Glomerular visceral epithelial cell (primary cell): ENCODE results near the gene ETV7.

ENCODE experiments used
- DNase-seq: peaks from one replicate; pipeline ENCODE4 v3.0.0-alpha.2; 2016; ENCODE audit errors: extremely low spot score

The ETV7 gene

DNA sequence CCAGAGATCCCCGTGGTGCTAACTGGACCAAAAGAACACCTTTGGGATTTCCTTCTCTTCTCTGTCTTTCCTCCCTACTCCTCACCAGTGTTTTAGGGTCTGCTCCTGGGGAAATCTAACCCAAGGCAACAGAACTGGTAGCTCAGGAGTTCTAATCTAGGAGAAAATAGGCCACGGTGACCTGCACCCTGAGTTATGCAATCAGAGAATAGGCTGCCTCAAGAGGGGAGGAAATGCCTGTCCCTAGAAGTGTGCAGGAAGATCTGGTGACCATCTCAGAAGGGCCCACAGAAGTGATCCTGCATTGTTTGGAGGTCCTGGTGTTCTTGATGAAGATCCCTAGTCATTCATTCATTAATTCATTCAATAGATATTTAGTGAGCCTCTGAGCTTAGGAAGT lies 3.4 kb downstream of the ETV7 start:
- DNase-seq = no peak

DNA sequence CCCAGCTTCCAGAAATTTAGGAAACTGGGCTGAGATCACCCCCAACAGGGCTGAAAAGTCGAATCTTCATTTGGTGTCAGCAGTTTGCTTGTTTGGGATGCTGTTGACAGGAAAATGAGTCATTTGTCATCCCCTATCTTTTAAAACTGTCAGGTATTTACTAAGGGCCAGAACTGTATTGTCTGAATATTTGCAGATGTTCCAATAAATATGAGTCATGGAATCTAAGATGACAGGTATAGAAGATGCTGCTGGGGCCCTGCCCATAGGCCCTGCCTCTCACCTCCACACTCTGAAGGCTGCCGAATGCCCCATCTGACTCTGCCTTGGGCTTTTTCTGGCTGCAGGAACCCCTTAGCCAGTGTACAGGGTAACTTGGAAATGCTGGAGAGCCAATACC lies 3.9 kb downstream of the ETV7 start:
- DNase-seq = no peak

GRCh38 chr6:36382976-36383375 lies 4.5 kb downstream of the ETV7 start:
- no peak for DNase-seq

DNA sequence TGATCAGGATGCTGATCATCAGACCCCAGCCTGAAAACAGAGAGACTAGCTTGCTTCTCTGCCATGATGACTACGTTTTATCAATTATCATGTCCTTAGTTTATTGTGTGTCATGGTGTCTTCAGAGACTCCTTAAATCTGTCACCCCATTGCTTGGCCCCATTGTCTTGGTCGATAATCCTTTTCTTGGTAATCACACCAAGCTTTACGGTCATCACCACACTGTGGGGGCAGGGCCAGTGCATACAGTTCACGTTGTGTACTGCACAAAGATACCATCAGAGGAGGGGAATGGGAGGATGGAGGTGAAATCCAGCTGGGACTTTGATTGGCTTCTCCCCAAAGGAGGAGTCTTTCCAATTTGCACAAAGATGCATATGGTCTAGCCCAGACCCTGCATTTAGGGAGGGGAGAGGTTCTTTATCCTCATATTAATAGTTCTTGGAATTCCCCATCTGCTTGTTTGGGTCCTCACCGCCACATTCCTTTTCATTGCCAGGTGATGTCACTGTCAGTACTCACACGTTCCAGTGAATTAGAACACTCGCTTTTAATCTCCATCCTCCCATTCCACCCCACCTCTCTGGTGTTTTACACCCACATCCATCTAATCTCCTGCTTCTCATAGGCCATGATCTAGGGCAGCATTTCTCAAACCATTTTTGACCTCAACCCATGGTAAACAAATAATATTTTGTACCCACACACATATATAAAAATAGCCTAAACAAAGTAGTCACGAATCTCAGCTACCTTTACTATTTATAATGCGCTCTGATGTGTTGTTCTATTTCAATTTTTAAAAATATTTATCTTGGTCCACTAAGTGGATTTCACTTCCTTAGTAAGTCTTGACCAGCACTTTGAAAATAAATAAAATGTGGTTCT lies 5.7 kb downstream of the ETV7 start:
- DNase-seq = peak; percentile 40

- DNase-seq = no peak
These were observed 7.3 kb downstream of the ETV7 start for GRCh38 chr6:36380166-36380565.

GRCh38 chr6:36378936-36379335 lies 8.5 kb downstream of the ETV7 start:
- DNase-seq = no peak

- no peak for DNase-seq
These were observed 9.1 kb downstream of the ETV7 start for GRCh38 chr6:36378243-36378920.

- DNase-seq = no peak
These were observed 9.9 kb downstream of the ETV7 start for GRCh38 chr6:36377594-36377993.

GRCh38 chr6:36376742-36377141 lies 10.7 kb downstream of the ETV7 start:
- DNase-seq = no peak

DNA sequence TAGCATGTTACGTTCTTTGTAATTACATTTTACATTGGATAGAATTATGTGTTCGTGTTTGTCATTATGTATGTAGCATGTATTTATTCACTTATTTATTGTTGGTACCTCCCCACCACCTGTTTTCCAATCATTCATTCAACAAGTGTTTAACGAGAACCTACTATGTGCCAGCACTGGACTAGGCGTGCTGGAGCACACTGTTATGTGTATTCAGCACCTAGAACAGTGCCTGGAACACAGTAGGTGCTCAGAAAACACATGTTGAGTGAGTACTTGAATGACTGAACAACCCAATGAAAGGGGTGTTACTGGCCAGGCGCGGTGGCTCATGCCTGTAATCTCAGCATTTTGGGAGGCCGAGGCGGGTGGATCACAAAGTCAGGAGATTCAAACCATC lies 11.3 kb downstream of the ETV7 start:
- DNase-seq = no peak

DNA sequence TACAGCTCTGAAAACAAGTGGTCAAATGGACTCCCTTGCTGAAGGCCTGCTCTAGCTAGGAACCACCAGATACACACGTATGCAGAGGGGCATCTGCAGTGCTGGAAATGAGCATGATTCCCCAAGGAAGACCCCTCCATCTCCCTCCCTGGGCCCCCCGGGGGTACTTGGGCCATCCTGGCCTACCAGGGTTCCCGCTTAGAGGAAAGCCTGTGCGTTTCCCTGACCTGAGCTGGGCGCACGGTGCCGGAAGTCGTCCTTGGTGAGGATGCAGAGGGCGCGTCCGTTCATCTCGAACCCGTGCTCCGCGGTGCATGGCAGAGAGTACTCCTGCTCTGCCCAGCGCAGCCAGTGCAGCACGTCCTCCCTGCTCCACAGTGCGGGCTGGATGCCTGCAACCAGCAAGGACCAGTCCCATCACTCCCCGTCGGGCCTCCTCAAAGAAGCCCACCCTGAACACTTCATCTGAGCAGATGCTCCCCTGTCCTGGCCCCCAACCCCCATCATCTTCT lies 11.8 kb downstream of the ETV7 start:
- no peak for DNase-seq

GRCh38 chr6:36374972-36375371 lies 12.5 kb downstream of the ETV7 start:
- DNase-seq = no peak

- DNase-seq = no peak
These were observed 13.3 kb downstream of the ETV7 start for GRCh38 chr6:36374194-36374593.

GRCh38 chr6:36373368-36374019 lies 14.0 kb downstream of the ETV7 start:
- DNase-seq = no peak

- DNase-seq = no peak
These were observed 15.4 kb downstream of the ETV7 start for GRCh38 chr6:36372088-36372487.

DNA sequence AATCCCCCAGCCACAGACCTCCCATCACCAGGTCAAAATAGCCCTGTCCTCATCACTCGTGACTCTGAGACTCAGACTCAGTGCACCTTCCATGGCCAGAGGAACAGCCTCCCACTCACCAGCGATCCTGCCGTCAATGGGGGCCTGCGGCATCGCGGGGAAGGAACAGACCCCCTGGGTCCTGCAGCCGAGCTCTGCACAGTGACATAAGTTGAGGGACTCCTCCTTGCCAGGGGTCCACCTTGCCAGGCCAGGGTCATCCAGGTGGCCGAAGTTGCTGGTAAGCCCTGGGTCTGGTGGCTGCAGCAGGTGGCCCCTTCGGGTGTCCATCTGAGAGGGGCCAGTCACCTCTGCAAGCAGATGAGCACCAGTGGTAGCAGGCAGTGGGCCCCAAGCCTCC lies 16.3 kb downstream of the ETV7 start:
- DNase-seq = no peak

DNA sequence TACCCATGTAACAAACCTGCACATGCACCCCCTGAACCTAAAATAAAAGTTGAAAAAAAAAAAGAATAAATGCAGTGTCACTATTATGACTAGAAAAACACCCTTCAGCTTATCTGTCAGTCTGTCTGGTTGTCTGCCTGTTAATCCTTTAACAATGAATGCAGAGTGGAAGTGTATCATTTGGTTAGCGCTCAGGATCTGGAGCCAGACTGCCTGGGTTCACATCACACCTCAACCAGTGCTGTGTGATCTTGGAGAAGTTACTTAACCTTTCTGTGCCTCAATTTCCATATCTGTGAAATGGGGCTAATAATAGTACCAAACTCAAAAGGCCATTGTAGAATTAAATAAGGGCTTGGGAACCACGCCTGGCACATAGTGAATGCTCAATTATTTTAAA lies 16.8 kb downstream of the ETV7 start:
- no peak for DNase-seq

DNA sequence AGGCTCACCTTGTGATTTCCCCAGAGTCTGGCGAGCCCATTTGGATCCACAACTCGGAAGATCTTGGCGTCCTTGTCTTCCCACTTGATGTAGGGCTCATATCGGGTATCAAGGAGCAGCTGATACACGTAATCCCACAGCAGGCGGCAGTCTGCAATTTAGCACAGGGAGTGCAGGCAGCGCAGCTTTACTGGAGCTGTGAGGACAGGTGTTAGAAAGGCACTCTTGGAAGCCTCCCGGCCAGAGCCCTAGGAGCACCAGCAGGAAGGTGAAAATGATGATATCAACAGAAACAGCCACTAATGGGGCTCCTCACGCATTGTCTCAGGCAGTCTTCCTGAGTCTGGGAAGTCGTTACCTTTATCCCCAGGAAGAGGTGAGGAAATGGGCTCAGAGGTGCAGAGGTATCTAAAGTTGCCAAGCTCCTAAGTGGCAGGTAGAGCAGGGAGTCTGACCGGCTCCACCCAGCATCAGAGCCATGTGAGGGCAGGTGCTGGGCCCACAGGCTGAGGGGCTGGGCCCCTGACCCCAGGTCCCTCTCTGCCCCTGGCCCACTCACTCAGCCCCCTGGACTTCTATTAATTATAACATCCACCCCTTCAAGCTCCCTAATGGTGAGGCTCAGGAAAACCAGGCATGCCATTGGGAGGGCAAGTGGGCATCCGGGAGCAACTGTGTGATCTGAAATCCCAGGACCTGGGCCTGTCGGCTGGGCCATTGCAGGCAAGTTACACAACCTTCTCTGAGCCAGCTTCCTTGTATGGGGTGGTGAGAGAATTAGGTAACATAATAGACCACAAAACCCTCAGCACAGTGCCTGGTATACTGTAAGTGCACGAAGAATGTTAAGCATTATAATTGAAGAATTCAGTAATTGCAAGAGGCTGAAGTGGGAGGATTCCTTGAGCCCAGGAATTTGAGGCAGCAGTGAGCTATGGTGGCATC lies 18.3 kb downstream of the ETV7 start:
- DNase-seq = peak; percentile 82

GRCh38 chr6:36368421-36368820 lies 19.0 kb downstream of the ETV7 start:
- no peak for DNase-seq

GRCh38 chr6:36367743-36368142 lies 19.7 kb downstream of the ETV7 start:
- DNase-seq = no peak

GRCh38 chr6:36364669-36365479 lies 22.6 kb downstream of the ETV7 start:
- DNase-seq = peak; percentile 54
